Activated T-cell treated with anti-CD3 and anti-CD28 coated beads for 24 hours (primary cell): ENCODE measurements around the gene FBXO33.

Source experiments
- DNase-seq: peaks from one replicate; pipeline ENCODE4 v3.0.0-alpha.2; 2020; ENCODE audit warnings: low read depth

Gene FBXO33, protein sequence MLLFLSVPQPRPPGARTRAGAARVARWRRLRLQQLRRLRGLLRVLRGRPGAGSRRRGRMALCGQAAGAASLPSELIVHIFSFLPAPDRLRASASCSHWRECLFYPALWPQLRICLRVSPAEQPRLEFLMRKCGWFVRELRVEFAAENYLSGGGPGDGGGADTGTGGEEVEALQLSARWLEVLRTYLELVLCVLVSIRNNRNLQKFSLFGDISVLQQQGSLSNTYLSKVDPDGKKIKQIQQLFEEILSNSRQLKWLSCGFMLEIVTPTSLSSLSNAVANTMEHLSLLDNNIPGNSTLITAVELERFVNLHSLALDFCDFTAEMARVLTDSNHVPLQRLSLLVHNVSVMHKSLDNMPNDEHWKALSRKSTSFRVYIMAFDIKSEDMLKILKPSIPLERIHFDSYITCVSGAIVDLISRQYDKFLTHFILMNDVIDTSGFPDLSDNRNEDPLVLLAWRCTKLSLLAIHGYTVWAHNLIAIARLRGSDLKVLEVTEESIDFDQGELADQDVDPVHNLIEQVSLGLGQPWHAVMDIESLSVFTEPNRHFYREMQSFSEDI

GRCh38 chr14:39432179-39432618, at the start of gene FBXO33:
Gene FBXO33, minus strand, starts transcription at chr14:39432433. Its CDS starts 271 bp downstream, at chr14:39432162.
- DNase-seq, result peak; percentile 93

DNA sequence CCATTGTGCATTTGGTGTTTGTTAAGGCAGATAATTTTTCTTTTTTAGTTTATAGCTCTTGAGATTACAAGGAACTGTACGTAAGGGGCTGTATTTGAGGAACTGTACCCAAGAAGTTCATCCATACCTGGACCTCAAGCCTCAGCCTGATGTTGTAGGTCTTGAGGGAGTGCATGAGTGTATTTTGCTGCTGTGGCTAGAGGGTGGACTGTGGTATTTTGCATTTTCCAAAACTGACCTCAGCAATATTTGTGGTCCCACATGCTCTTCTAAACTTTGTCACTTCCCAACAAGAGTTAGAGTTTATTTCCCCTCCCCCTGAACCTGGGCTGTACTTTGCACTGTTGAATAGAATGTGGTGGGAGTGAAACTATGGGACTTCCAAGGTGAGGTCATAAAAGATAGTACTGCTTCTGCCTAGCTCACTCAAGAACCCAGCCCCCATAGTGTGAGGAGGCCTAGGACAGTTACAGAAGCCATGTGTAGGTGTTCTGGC, 42.2 kb upstream of the FBXO33 start:
- DNase-seq, result no peak

- DNase-seq, result no peak
These were observed 39.8 kb upstream of the FBXO33 start for GRCh38 chr14:39472078-39472477.

- DNase-seq, result no peak
These were observed 37.0 kb upstream of the FBXO33 start for GRCh38 chr14:39469094-39469710.

- no peak for DNase-seq
These were observed 35.8 kb upstream of the FBXO33 start for GRCh38 chr14:39467889-39468524.

DNA sequence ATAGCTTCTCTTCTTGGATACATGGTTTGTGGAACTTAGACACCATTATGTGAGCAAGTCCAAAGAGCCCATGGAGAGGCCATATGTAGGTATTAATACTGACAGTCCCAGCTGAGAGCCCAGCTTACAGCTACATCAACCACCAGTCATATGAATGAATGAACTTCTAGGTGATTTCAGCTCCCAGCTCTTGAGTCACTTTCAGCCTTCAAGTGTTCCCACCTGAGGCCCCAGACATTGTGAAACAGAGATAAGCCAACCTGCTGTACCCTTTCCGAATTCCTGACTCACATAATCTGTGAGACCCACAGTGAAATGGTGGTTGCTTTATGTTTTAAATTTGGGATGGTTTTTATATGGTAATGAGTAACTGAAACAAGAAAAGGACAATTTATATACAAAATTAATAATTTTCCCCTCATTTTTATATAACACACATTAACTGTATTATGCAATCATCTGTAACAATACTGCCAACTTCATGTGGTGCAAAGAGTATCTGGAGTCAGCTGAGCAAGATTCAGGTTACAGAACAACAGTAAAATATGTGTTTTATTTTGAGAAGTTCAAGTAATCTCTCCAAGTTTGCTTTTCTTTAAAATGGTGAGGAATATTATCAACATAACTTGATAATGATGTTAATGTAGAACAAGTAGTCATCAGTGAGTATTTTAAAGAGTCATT, 27.7 kb upstream of the FBXO33 start:
- DNase-seq, result no peak

DNA sequence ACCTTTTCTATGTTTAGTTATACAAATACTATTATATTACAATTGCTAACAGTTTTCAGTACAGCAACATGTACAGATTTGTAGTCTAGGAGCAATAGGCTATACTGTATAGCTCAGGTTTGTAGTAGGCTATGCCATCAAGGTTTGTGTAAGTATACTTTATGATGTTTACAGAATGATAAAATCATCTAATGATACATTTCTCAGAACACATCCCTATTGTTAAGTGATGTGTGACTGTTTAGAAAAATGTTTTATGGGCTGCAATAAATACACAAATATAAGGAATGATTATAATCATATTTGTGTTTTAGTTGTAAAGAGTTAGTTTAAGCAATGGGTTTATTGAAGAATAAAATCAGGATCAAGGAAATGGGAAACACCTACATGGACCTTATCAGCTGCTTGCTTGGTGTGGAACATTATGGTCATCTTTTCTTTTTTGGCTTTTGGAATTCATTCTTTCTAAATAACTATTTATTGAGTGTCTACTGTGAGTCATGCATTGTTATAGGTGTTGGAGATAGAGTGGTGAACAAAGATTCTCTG, 24.5 kb upstream of the FBXO33 start:
- DNase-seq, result no peak

DNA sequence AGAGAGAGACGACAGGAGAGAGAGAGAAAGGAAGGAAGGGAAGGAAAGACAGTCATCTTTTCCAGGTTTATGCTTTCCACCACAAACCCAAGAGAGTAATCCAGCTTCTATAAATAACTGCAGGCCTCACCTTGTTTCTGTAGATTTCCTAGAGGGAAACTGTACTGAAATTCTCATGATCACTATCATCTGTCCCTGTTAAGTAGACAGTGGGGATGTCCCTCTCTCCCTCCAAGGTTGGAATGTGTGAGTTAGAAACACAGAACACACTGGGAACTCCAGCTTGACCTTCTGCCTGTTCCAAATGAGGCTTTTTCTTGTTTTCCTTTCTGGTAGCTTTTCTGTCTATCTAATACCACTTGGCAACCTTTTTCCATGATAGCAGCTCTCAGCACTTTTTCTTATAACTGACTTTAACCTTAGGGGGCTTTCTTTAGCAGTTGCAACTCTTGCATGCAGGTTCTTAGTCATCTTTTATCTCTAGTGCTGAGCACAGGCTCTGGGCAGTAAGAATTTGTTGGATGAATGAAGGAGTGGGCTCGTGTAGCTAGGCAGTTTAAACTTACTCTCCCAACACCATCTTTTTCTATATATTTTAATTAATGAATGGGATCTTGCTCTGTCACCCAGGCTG, 22.8 kb upstream of the FBXO33 start:
- no peak for DNase-seq

GRCh38 chr14:39452680-39453079, 20.4 kb upstream of the FBXO33 start:
- DNase-seq, result no peak

GRCh38 chr14:39451811-39452210, 19.6 kb upstream of the FBXO33 start:
- DNase-seq, result no peak

DNA sequence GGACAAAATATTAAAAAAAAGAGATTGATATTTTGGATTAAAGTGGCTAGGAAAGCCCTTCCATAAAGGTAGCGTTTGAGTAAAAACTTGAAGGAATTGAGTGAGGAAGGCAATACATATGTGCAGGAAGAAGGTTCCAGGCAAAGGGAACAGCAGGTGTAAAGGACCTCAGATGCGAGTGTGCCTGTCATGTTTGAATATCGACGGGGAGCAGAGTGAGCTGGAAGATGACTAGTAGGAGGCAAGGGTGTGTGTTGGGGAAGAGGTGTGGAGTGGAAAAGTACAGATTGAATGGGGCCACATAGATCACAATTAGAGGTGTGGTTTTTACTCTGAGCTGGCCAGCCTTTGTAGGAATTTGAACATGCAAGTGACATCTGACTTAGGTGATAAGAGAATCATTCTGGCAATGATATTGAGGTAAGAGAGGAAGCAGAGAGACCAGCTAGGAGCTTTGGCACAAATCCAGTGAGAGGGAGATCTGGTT, 15.0 kb upstream of the FBXO33 start:
- DNase-seq, result no peak

- DNase-seq, result no peak
These were observed 14.0 kb upstream of the FBXO33 start for GRCh38 chr14:39446131-39446744.

DNA sequence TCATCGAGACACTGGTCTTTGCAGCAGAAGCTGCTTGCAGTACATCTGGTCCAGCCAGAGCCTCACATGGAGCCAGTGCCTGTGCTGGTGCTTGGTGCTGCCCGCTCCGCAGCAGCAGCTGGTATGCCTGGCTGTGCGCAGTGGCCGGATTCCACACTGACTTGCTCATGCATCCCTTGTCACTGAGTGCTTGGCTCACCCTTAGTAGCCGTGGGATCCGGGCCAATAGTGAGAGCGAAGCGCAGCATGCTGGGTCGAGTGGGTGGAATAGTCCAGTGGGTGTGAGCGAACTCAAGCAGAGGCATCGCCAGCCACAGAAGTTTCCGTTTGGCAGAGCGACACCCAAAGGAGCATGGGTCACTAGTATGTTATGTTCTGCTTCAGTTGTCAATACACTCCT, 10.1 kb upstream of the FBXO33 start:
- no peak for DNase-seq

DNA sequence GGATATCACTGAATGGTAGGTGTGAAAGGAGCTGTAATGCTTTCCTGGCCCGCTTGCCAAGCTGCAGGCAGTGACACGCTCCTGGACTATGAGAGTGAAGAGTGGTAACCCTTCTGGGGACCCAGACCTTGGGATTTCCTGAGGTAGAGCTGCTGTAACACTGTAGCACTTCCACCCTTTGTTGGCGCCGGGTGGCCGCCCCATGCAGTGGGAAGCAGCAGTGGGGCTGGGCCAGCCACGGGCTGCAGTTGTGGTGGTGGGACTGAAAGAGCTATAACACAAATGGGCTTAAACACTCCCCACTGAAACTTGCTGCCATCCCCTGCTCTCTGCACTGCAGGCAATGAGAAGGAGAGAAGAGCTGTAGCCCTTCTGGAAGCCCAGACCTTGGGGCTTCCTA, 9.6 kb upstream of the FBXO33 start:
- no peak for DNase-seq

DNA sequence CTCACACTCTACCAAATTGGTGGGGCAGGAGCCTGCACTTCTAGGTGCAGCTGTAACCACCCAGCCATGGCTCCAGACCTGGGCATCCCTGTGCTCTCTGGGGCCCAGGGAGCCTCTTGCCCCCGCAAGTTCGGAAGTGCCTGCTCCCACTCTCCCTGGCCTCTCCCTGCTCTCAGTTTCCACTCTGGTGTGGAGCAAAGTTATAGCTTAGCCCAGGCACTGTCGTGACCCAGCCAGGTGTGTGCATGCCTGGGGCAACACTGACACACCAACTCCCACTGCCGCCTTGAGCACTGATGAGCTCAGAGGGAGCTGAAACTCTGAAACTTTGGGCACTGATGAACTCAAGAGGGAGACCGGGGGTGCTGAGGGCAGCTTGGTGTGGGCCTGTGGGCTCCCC, 8.7 kb upstream of the FBXO33 start:
- DNase-seq, result no peak

- DNase-seq, result no peak
These were observed 3.0 kb upstream of the FBXO33 start for GRCh38 chr14:39435241-39435640.

GRCh38 chr14:39434401-39434800, 2.2 kb upstream of the FBXO33 start:
- no peak for DNase-seq

DNA sequence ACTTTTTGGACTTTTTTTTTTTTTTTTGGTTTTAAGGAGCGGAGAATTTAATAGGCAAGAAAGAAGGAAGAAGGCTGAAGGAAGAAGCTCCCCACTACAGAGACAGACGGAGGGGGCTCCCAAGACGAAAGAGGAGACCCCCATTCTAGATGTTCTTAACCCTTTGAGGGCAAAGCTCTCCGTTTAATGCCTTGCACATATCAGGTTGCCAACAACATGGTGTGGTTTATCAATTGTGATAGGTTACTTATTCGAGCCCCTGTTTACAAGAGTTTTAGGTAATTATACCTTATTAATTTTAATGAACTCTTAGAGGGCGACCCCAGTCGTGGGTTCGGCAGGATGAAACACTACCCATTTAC, 1.2 kb upstream of the FBXO33 start:
- DNase-seq, result no peak

DNA sequence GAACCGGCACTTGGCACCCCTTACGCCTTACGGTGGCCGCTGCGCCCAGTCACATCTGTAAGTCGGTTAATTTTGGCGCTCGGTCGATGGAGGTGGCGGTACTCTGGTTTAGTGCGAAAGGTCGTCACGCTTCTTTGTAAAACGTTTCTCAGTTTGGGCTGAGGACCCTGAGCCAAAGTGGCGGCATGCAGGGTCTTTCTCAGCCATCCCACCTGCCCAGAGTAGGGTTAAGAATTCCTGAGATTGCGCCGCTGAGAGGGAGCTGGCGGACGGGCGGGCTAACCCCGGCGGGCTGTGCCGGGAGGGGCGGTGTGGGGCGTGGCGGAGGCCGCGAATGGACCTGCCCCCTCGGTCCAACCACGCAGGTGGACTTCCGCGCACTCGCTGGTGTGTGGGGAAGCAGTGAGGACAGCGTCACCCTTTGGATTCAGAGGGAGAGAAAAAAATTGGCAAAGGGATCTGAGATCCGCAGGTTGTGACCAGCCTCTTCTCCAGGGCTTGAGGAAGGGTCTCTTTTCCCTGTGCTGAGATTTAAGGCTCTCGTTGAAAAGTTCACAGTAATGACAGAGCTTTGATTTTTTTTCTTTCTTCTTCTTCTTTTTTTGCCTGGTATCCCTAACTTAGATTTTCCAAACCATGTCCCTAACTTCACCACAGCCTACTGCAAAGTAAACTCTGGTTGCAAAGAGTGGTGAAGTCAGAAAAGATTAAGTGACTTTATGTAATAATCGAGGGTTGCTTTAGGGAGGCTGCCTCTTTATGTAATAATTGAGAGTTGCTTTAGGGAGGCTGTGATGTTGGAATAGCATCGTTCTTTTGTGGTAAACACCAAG, 602 bp upstream of the FBXO33 start:
- peak; percentile 60 for DNase-seq
